Activated naive CD4-positive, alpha-beta T cell treated with anti-CD3 and anti-CD28 coated beads, Interleukin-2, amount 50 U/mL, for 16 hours (primary cell): ENCODE data around the gene RAB33A.

Source experiments
- DNase-seq: peaks from one replicate; pipeline ENCODE4 v3.0.0-alpha.2; 2020

The RAB33A gene

DNA sequence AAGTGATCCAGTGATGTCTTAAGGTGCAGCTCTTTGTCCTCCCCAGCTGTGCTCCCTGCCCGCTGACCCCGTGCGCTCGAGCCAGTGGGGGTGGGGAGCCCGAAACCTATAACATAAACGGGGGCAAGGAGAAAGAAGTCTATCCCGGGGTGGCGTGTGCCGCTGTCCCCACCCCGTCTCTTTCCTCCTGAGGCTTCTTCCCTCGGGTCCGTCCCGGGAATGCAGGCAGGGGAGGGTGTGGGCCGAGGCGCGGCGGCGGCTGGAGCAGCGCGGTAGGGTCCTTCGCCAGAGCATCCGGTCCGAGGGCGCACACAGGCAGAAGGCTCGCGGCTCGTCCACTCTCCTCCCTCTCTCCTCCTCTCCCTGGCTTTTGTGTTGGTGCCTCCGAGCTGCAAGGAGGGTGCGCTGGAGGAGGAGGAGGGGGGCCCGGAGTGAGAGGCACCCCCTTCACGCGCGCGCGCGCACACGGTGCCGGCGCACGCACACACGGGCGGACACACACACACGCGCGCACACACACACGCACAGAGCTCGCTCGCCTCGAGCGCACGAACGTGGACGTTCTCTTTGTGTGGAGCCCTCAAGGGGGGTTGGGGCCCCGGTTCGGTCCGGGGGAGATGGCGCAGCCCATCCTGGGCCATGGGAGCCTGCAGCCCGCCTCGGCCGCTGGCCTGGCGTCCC is at the start of gene RAB33A:
Gene RAB33A, plus strand, starts transcription at position 517 of the 681 bp plus-strand sequence. Its CDS starts 101 bp downstream, at position 618.
- DNase-seq: peak; percentile 59

- no peak for DNase-seq
Observed at GRCh38 chrX:130124577-130124976, 47.2 kb upstream of the RAB33A start.

DNA sequence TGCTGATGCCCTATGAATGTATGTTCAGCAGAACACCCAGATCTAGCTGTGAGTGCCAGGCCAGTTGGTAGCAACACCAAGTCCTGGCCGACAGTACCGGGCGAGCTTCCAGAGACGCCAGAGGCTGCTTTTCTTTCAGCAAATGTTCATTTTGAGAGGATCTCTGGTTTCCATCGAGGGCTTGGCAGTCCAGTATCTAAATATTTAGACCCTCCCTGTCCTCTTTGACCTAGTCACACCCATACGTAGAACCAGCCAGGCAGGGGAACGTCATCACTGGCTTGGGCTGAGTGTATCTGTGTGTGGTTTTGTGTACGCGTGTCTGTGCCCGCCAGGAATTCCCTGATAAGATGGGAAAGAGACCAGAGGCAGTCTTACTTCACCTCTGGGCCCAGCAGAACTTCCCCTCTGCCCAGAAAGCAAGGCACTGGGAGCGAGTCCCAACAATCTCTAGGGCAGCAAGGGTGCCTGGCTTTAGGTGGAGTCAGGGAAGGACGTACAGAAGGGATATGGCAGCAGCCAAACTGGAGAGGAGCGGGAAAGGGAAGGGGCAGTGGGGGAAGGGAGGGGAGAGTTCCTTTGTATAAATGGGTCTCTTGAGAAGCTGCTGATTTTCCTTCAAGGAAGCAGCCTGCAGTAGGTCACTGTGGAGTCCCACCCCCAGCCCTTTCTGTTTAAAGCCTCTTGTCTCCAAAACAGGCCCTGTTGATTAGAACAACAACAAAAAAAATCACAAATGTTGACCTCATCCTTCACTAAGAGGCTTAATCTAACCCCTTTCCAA is 46.5 kb upstream of the RAB33A start:
- no peak for DNase-seq

DNA sequence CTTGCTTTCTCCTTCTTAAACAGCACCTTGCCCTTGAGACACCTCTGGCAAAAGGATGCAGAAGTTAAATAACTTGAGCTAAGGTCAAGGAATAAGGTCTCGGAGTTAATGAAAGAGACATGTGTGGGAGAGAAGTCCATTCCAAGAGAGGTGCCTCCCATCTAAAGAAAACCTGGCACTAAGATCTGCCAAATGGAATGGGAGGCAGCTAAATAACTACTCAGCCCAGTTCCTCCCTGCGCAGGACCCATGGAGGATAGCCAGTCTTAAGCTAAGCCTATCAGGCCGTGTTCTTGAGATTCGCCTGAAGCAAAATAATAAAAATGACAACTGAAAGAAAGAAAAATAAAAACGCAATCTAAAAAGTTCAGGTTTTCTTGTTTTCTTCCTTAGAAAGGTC is 40.8 kb upstream of the RAB33A start:
- DNase-seq: no peak

- no peak for DNase-seq
Observed at GRCh38 chrX:130136496-130136895, 35.3 kb upstream of the RAB33A start.

- no peak for DNase-seq
Observed at GRCh38 chrX:130136961-130137360, 34.8 kb upstream of the RAB33A start.

DNA sequence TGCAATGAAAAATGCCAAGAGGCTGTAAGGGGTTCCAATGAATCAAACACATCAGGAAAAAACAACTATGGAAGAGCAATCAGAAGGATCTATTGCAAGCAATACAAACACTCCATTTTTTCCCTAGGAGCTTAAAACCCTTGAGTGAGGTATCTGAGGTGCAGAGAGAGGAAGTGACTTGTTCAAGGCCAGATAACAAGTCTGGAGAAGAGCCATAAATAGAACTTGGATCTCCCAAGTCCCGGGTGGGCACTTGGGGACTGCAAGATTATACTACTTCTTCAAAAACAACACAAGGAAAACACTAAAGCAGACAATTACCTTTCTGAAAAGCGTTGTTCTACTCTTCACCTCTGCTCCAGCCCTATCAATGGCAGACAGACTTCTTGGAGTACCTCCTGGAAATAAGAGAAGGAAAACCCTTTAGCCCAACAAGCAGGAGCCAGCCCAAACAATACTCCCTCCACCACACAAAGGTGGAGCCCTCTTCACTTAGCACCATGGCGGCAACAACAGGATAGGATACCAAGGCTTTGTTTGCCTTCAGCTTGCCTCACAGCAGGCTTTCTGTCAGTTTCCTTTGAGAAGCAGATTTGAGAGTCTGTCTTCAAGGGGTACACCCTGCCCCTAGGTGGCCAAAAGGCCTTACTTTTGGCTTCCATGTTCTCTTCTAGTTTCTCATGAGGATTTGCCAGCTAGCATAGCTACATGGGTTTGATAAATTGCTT is 32.1 kb upstream of the RAB33A start:
- no peak for DNase-seq

DNA sequence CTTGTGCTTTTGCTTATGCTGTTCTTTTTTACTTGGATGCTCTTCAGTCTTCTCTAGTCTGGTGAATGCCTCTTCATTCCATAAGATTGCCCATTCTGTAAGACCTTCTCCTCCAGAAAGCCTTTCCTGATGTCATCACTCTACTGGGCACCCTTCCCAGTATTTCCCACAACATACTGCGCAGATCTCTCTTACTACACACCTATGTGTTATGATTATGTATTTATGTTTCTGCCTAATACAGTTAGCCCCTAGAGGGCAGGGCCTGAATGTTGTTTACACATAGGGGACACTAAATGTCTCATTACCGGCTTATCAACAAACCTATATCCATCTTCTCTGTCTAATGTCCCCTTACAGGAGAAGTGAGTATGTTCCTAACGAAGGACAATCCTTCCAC is 27.3 kb upstream of the RAB33A start:
- no peak for DNase-seq

DNA sequence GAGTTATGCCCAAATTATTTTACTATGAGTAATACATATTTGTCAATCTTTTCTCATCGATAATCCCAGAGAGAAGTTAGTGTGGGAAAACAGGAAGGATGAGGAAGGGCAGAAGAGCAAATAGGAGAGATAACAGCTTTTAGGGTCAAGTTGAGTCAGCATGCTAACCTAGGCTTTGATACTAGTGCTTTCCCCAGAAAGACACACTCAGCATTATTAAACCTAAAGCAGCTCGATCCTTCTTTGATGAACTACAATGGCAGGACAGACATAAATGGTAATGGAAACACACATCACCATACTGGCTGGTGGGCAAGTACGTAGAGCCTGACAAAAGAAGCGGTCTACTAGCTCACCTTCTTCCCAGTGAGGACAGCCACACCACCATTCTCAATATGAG is 26.6 kb upstream of the RAB33A start:
- DNase-seq: no peak

DNA sequence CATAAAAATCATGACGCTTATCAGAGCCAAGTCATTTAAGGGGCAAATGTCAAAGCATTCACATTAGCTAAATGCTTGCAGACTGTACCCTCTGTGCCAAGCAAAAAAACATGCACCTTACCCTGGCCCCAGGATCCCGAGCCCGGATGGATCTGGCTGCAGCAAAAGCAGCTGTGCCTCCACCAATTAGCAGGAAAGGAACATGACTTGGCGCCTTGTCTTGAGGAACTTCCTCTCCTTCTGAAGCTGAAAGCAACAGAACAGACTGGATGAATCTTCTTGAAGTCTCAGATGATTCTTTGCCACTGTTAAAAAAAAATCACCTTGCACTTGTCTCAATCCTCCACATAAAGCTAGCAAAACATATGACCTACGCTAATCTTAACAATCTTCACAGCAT is 24.1 kb upstream of the RAB33A start:
- DNase-seq: no peak

GRCh38 chrX:130155564-130155963 is 16.2 kb upstream of the RAB33A start:
- DNase-seq: no peak

- no peak for DNase-seq
Observed at GRCh38 chrX:130158311-130158710, 13.5 kb upstream of the RAB33A start.

GRCh38 chrX:130159776-130160175 is 12.0 kb upstream of the RAB33A start:
- DNase-seq: no peak

GRCh38 chrX:130162094-130162735 is 9.5 kb upstream of the RAB33A start:
- no peak for DNase-seq

DNA sequence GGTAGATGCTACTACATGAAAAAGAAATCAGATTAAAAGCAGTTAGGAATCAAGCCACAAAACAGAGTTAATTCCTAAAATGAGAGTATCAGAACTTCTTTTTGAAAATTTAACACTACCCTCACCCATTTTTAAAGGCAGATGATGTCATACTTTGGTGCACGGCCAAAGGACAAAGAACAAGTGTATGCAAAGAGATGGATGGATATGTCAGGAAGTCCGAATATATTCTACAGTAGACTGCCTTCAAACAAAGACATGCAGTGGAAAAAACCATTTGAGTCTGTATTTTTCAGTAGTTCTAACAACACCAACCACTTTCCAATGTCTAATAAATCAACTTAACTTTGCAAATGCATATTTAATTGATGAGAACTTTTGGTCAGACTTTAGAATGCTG is 8.4 kb upstream of the RAB33A start:
- no peak for DNase-seq

DNA sequence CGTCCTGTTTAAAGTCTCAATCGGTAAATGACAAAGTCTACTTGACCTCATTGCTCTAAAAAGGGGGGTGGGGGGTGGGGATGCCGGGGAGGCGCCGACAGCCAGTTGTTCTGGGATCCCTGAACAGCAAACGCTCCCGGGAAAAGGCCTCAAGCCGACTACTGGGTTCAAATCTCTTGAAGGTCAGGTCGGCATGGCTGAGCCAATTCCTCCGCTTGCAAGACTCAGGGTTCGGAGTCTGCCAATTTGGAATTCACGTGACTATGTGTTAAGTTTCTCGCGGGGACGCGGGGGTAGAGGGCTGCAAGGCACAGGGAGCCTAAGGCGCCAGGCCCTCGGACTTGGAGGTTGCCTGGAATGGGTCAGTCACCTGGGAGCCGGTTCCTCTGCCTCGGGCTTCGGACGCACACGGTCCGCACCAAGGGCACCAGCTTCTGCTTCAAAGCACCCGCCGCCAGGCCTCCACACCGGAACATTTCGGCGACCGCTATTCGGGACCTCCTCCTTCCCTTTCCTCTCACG is 6.5 kb upstream of the RAB33A start:
- no peak for DNase-seq

DNA sequence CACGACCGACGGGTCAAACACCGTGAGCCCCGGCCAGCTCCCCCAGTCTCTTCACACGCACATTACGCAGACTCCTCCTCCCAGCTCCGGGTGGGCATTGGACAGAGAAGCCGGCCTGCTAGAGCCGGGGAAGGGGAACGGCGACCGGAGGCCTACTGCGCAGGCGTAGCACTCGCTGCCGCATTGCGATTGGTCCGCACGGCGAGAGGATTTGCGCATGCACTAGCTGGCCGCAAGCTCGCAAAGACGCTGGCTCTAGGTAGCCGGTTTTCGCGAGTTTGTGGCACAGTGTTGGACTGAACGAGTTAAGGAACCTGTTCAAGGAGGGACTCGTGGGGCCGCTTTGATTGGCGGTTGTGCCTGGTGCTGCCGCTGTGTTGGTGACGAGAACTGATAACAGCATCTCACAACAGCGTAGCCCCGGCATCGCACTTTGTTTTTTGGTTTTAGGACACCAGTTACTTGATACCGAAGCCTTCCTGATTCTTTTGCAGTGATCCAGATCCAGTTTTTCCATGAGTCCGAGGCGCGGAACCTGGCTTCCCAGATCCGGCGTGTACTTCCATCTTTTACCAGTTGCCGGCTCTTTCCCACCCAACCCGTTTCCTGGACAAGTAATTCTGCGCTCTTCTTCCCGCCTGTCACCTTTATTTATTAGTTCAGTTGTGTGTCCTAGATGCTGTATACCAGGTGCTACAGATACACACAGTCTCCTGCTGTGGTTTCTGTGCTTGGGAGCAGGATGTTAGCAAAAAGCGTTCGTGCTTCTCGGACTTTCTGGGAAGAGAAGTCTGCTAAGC is 5.9 kb upstream of the RAB33A start, which contains the start of gene AIFM1:
Gene AIFM1, minus strand, starts transcription at position 139 of the 800 bp plus-strand sequence. CDS start 185 bp downstream, outside the sequence.
- peak; percentile 86 for DNase-seq

DNA sequence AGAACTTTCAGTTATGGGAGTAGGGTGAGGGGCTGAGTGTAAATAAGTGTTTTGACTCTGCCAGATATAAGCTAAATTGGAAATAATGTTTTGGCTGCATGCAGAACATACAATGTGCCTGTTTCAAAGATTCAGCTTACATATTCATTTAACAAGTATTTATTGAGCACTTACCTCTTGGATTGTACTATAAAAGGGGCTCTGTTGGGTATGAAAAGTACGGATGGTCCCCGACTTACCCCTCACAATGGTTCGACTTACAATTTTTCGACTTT is 5.3 kb upstream of the RAB33A start:
- DNase-seq: no peak

GRCh38 chrX:130167040-130167439 is 4.7 kb upstream of the RAB33A start:
- DNase-seq: no peak

GRCh38 chrX:130170752-130171445 is 863 bp upstream of the RAB33A start:
- DNase-seq: peak; percentile 64

GRCh38 chrX:130172127-130172845 is 524 bp downstream of the RAB33A start:
- DNase-seq: no peak
